H9 (cell line): Measurements from ENCODE around the gene PIP4K2A. TPM values are rescaled to one million over a fixed set of nuclear protein-coding genes. Genes with fewer than 3 reads are reported as not detected.

Experiments used
- DNase-seq: peaks from one replicate; pipeline ENCODE4 v3.0.0-alpha.2; 2017
- H2AFZ ChIP-seq: one replicate; pipeline ENCODE4 v1.6.1; 2013; ENCODE audit warnings: mild to moderate bottlenecking, low read length, control low read depth, moderate library complexity
- H2AK5ac ChIP-seq: 2 replicates; pipeline ENCODE4 v1.6.1; 2013; ENCODE audit warnings: low read length, control low read depth, mixed read lengths; ENCODE audit not compliant: insufficient read length
- H2BK120ac ChIP-seq: one replicate; pipeline ENCODE4 v1.6.1; 2013; ENCODE audit warnings: low read depth, mild to moderate bottlenecking, low read length, control low read depth, inconsistent platforms; ENCODE audit not compliant: poor library complexity, severe bottlenecking
- H2BK12ac ChIP-seq: 2 replicates; pipeline ENCODE4 v1.6.1; 2013; ENCODE audit warnings: low read length, control low read depth, mixed read lengths, low read depth; ENCODE audit not compliant: insufficient read length
- H2BK15ac ChIP-seq: 2 replicates; pipeline ENCODE4 v1.6.1; 2013; ENCODE audit warnings: low read depth, low read length, control low read depth
- H2BK20ac ChIP-seq: one replicate; pipeline ENCODE4 v1.6.1; 2013; ENCODE audit warnings: low read depth, mild to moderate bottlenecking, low read length, control low read depth, inconsistent platforms; ENCODE audit not compliant: poor library complexity, severe bottlenecking
- H2BK5ac ChIP-seq: 2 replicates; pipeline ENCODE4 v1.6.1; 2013; ENCODE audit warnings: low read length, control low read depth, mixed read lengths; ENCODE audit not compliant: insufficient read length
- H3K14ac ChIP-seq: 2 replicates; pipeline ENCODE4 v1.6.1; 2013; ENCODE audit warnings: low read length, control low read depth; ENCODE audit not compliant: insufficient read depth
- H3K18ac ChIP-seq: 2 replicates; pipeline ENCODE4 v1.6.1; 2013; ENCODE audit warnings: low read depth, mild to moderate bottlenecking, mixed read lengths, low read length, control low read depth; ENCODE audit not compliant: insufficient read length
- H3K23ac ChIP-seq: 2 replicates; pipeline ENCODE4 v1.6.1; 2013; ENCODE audit warnings: low read length, control low read depth, mixed read lengths, low read depth; ENCODE audit not compliant: insufficient read length
- H3K23me2 ChIP-seq: 2 replicates; pipeline ENCODE4 v1.6.1; 2013; ENCODE audit warnings: low read depth, mild to moderate bottlenecking, mixed read lengths, low read length, control low read depth; ENCODE audit not compliant: insufficient read length, poor library complexity, severe bottlenecking
- H3K27ac ChIP-seq: 2 replicates; pipeline ENCODE4 v1.5.1; 2013; ENCODE audit warnings: low read length, control low read depth, mixed read lengths, low read depth; ENCODE audit not compliant: insufficient read length
- H3K27me3 ChIP-seq: 2 replicates; pipeline ENCODE4 v1.6.1; 2013; ENCODE audit warnings: low read length, control low read depth, inconsistent platforms; ENCODE audit not compliant: insufficient read depth
- H3K4ac ChIP-seq: 2 replicates; pipeline ENCODE4 v1.6.1; 2013; ENCODE audit warnings: low read depth, mild to moderate bottlenecking, control low read depth, inconsistent platforms, low read length, moderate library complexity
- H3K4me1 ChIP-seq: 2 replicates; pipeline ENCODE4 v1.6.1; 2013; ENCODE audit warnings: low read length, control low read depth, inconsistent platforms; ENCODE audit not compliant: insufficient read depth
- H3K4me2 ChIP-seq: 2 replicates; pipeline ENCODE4 v1.6.1; 2013; ENCODE audit warnings: low read length, control low read depth, mixed read lengths; ENCODE audit not compliant: insufficient read length, insufficient read depth
- H3K56ac ChIP-seq: 2 replicates; pipeline ENCODE4 v1.6.1; 2013; ENCODE audit warnings: low read depth, mild to moderate bottlenecking, mixed read lengths, low read length, control low read depth; ENCODE audit not compliant: insufficient read length
- H3K79me1 ChIP-seq: 2 replicates; pipeline ENCODE4 v1.6.1; 2013; ENCODE audit warnings: low read depth, mild to moderate bottlenecking, moderate library complexity, low read length, control low read depth, inconsistent platforms; ENCODE audit not compliant: insufficient read depth, poor library complexity, severe bottlenecking
- H3K79me2 ChIP-seq: 2 replicates; pipeline ENCODE4 v1.6.1; 2013; ENCODE audit warnings: low read length, control low read depth, inconsistent platforms; ENCODE audit not compliant: insufficient read depth
- H3K9ac ChIP-seq: 2 replicates; pipeline ENCODE4 v1.6.1; 2013; ENCODE audit warnings: low read length, control low read depth, mixed read lengths; ENCODE audit not compliant: insufficient read length; ENCODE audit errors: extremely low read depth
- H3K9me3 ChIP-seq: one replicate; pipeline ENCODE4 v1.6.1; 2013; ENCODE audit warnings: low read depth, low read length, inconsistent platforms; ENCODE audit not compliant: control insufficient read depth
- H3T11ph ChIP-seq: one replicate; pipeline ENCODE4 v1.6.1; 2013; ENCODE audit warnings: mild to moderate bottlenecking, low read length, control low read depth, inconsistent platforms
- H4K20me1 ChIP-seq: one replicate; pipeline ENCODE4 v1.6.1; 2013; ENCODE audit not compliant: control insufficient read depth, insufficient read length, insufficient read depth
- H4K5ac ChIP-seq: 2 replicates; pipeline ENCODE4 v1.6.1; 2013; ENCODE audit warnings: low read depth, mild to moderate bottlenecking, mixed read lengths, low read length, control low read depth; ENCODE audit not compliant: insufficient read length
- H4K8ac ChIP-seq: replicated peaks from 2 replicates; pipeline ENCODE4 v1.6.1; 2013; ENCODE audit warnings: low read length, control low read depth, mixed read lengths, low read depth; ENCODE audit not compliant: insufficient read length
- H4K91ac ChIP-seq: 2 replicates; pipeline ENCODE4 v1.6.1; 2013; ENCODE audit warnings: low read depth, mild to moderate bottlenecking, moderate library complexity, mixed read lengths, low read length, control low read depth; ENCODE audit not compliant: insufficient read length
- H3K27ac Mint-ChIP-seq, 3 experiments: 2 replicates in 2 of 3; 3 replicates in 1 of 3; pipeline ENCODE4 v1.8.0; 2020 to 2021; ENCODE audit warnings: mixed read lengths in 3 of 3, mild to moderate bottlenecking in 1 of 3, moderate library complexity in 1 of 3
- H3K27me3 Mint-ChIP-seq: 2 replicates; pipeline ENCODE4 v1.8.0; 2021; ENCODE audit warnings: low read depth, mild to moderate bottlenecking, moderate library complexity, mixed read lengths
- H3K36me3 Mint-ChIP-seq, 3 experiments: 2 replicates in 2 of 3; 3 replicates in 1 of 3; pipeline ENCODE4 v1.8.0; 2020 to 2021; ENCODE audit warnings: low read depth in 3 of 3, mixed read lengths in 3 of 3; ENCODE audit not compliant: insufficient read depth in 1 of 3
- H3K4me1 Mint-ChIP-seq, 2 experiments: 2 replicates each; pipeline ENCODE4 v1.8.0; 2020; ENCODE audit warnings: mixed read lengths in 2 of 2
- H3K4me3 Mint-ChIP-seq, 2 experiments: 2 replicates in 1 of 2; 3 replicates in 1 of 2; pipeline ENCODE4 v1.8.0; 2020 to 2021; ENCODE audit warnings: mild to moderate bottlenecking in 2 of 2, mixed read lengths in 2 of 2, moderate library complexity in 1 of 2
- H3K9me3 Mint-ChIP-seq, 2 experiments: 2 replicates in 1 of 2; 3 replicates in 1 of 2; pipeline ENCODE4 v1.8.0; 2020; ENCODE audit warnings: mild to moderate bottlenecking in 2 of 2, mixed read lengths in 2 of 2, moderate library complexity in 1 of 2
- CTCF ChIP-seq: fragments of 200-600 bp; sonication (generic); conservative IDR thresholded peaks from 3 replicates; pipeline ENCODE4 v1.8.0; 2021; ENCODE audit warnings: antibody characterized with exemption, mild to moderate bottlenecking
- WGBS: extraction: QIAGEN DNeasy Blood & Tissue Kit; methylation state at CpG from one replicate; pipeline ENCODE4 v1.1.7; 2013; ENCODE audit warnings: missing lambda C conversion rate, low lambda C conversion rate, mixed read lengths; ENCODE audit not compliant: insufficient read length; ENCODE audit errors: extremely low coverage; 5-methylcytosine and 5-hydroxymethylcytosine counted together
- total RNA-seq: library from RNA; stranded (reverse); gene quantifications from 2 replicates; pipeline ENCODE4 v1.2.1, GENCODE V29; 2021

The PIP4K2A gene
- total RNA-seq, 1 experiment from 2014 or later, result 33.6 TPM

GRCh38 chr10:22631646-22632278 is 82.6 kb downstream of the PIP4K2A start:
- Histone ChIP-seq H2BK5ac (no peak overlapping the region), H2BK15ac (no peak overlapping the region), H3K18ac (no peak overlapping the region), H2BK20ac (no peak overlapping the region), H2BK12ac (no peak overlapping the region), H4K8ac (no peak overlapping the region), H2BK120ac (no peak overlapping the region), H3K9me3 (no peaks in the 10 kb centered on the region), H3K23ac (no peak overlapping the region), H3K56ac (no peak overlapping the region), H4K20me1 (no peaks in the 10 kb centered on the region), H3K9ac (no peak overlapping the region), H3K27me3 (no peaks in the 10 kb centered on the region), H3T11ph (no peak overlapping the region), H2AK5ac (no peak overlapping the region), H3K4ac (no peak overlapping the region), H3K27ac (no peak overlapping the region), H3K79me1 (peaks cover 12% of the 10 kb centered on the region), H3K4me1 (peaks cover 10% of the 10 kb centered on the region; the same call in 1 of the 2 replicates), H2AFZ (no peak overlapping the region), H3K14ac (no peak overlapping the region), H4K5ac (no peak overlapping the region), H3K4me2 (no peak overlapping the region), H3K79me2 (peaks cover 14% of the 10 kb centered on the region; the same call in 1 of the 2 replicates), H4K91ac (no peak overlapping the region), H3K23me2 (no peaks in the 10 kb centered on the region)
- no CpG with 5 or more reads among the region's 10 CpGs for WGBS
- Mint-ChIP-seq H3K36me3 (no peaks in the 10 kb centered on the region; a peak in 2 of 7 replicates), H3K4me3 (no peak overlapping the region), H3K27me3 (no peaks in the 10 kb centered on the region), H3K27ac (0 out of 7 replicates have a peak overlapping the region, but pooled peaks of 1 of the 3 experiments have one; percentile 10), H3K4me1 (peaks cover 34 to 35% of the 10 kb centered on the region in 2 experiments), H3K9me3 (no peaks in the 10 kb centered on the region; a peak in 1 of 5 replicates)
- TF ChIP-seq CTCF, result no peak
- DNase-seq, result no peak
